Measurements from ENCODE around the gene MADD. TPM values are rescaled to one million over a fixed set of nuclear protein-coding genes. Genes with fewer than 3 reads are reported as not detected.

The MADD gene
- total RNA-seq, 2 experiments from 2014 or later = 161 to 178 TPM

- Mint-ChIP-seq H3K4me3 (no peak overlapping the region), H3K36me3 (ENCODE audit: low read depth) (no peaks in the 10 kb centered on the region), H3K27ac (no peak overlapping the region), H3K9me3 (no peaks in the 10 kb centered on the region), H3K4me1 (ENCODE audit: low read depth) (no peaks in the 10 kb centered on the region), H3K27me3 (no peaks in the 10 kb centered on the region)
- H3K36me3 ChIP-seq (ENCODE audit: insufficient read depth, low read length) = no peaks in the 10 kb centered on the region
- intact Hi-C loops (cut with DNase I, micrococcal nuclease) = loop anchor here (2.0 kb wide), 3 partner anchors 19 to 79 kb away; no protein-coding TSS in a partner anchor
- H3K4me1 ChIP-seq (ENCODE audit: insufficient read depth, low read length) = peaks cover 13% of the 10 kb centered on the region
- H3K4me3 ChIP-seq (ENCODE audit: low read length) = peak overlapping the region; percentile 38
- no peak for TF ChIP-seq CTCF (IDR thresholded peaks at IDR 0.05)
- ATAC-seq (ENCODE audit: poor library complexity) = no peak
- POLR2A ChIA-PET = no interaction called here
- DNase-seq = no peak
- CTCF ChIA-PET = interaction anchor here (1.6 kb wide), 1 partner anchor 18 kb away, joined by 12 read pairs; no protein-coding TSS in a partner anchor
- H3K27me3 ChIP-seq (ENCODE audit: control insufficient read depth in 1 of 2, insufficient read depth in 2 of 2, low read length in 2 of 2) = no peaks in the 10 kb centered on the region
- no peaks in the 10 kb centered on the region for H3K9me3 ChIP-seq (ENCODE audit: control insufficient read depth in 1 of 2, insufficient read depth in 1 of 2, low read length in 2 of 2)
- H3K27ac ChIP-seq (ENCODE audit: low read depth in 1 of 2, low read length in 2 of 2) = no peak overlapping the region
These were observed 105.7 kb downstream of the MADD start for GRCh38 chr11:47375546-47376085.

GRCh38 chr11:47376107-47376524 is 106.2 kb downstream of the MADD start:
- H3K4me1 ChIP-seq (ENCODE audit: insufficient read depth, low read length) = peaks cover 13% of the 10 kb centered on the region
- POLR2A ChIA-PET = no interaction called here
- DNase-seq (no peak), ATAC-seq (ENCODE audit: poor library complexity) (no peak)
- Mint-ChIP-seq H3K27me3 (no peaks in the 10 kb centered on the region), H3K4me1 (ENCODE audit: low read depth) (no peaks in the 10 kb centered on the region), H3K4me3 (no peak overlapping the region), H3K36me3 (ENCODE audit: low read depth) (no peaks in the 10 kb centered on the region), H3K27ac (no peak overlapping the region), H3K9me3 (no peaks in the 10 kb centered on the region)
- TF ChIP-seq CTCF (IDR thresholded peaks at IDR 0.05) = no peak
- no peaks in the 10 kb centered on the region for H3K27me3 ChIP-seq (ENCODE audit: control insufficient read depth in 1 of 2, insufficient read depth in 2 of 2, low read length in 2 of 2)
- CTCF ChIA-PET = no interaction called here
- no peaks in the 10 kb centered on the region for H3K36me3 ChIP-seq (ENCODE audit: insufficient read depth, low read length)
- H3K9me3 ChIP-seq (ENCODE audit: control insufficient read depth in 1 of 2, insufficient read depth in 1 of 2, low read length in 2 of 2) = no peaks in the 10 kb centered on the region
- H3K27ac ChIP-seq (ENCODE audit: low read depth in 1 of 2, low read length in 2 of 2) = no peak overlapping the region
- peak overlapping the region; percentile 38 for H3K4me3 ChIP-seq (ENCODE audit: low read length)
- intact Hi-C loops (cut with DNase I, micrococcal nuclease) = no loop called here

- ChIA-PET CTCF (interaction anchor here (1.0 kb wide), 1 partner anchor 35 kb away, joined by 5 read pairs; no protein-coding TSS in a partner anchor), POLR2A (no interaction called here)
- peak in 2 of 14 experiments; percentile 36 to 57 for DNase-seq
- Histone ChIP-seq H3K36me3 (ENCODE audit: insufficient read depth, low read length) (no peaks in the 10 kb centered on the region), H3K9me3 (ENCODE audit: control insufficient read depth in 1 of 2, insufficient read depth in 1 of 2, low read length in 2 of 2) (no peaks in the 10 kb centered on the region), H3K27ac (ENCODE audit: low read depth in 1 of 2, low read length in 2 of 2) (no peak overlapping the region), H3K27me3 (ENCODE audit: control insufficient read depth in 1 of 2, insufficient read depth in 2 of 2, low read length in 2 of 2) (no peaks in the 10 kb centered on the region), H3K4me3 (ENCODE audit: low read length) (peak overlapping the region; percentile 38), H3K4me1 (ENCODE audit: insufficient read depth, low read length) (peaks cover 13% of the 10 kb centered on the region)
- Mint-ChIP-seq H3K27me3 (no peaks in the 10 kb centered on the region), H3K36me3 (ENCODE audit: low read depth) (no peaks in the 10 kb centered on the region), H3K4me1 (ENCODE audit: low read depth) (no peaks in the 10 kb centered on the region), H3K4me3 (no peak overlapping the region), H3K27ac (no peak overlapping the region), H3K9me3 (no peaks in the 10 kb centered on the region)
- TF ChIP-seq CTCF (IDR thresholded peaks at IDR 0.05) = no peak
- ATAC-seq (ENCODE audit: poor library complexity) = no peak
- intact Hi-C loops (cut with DNase I, micrococcal nuclease) = no loop called here
These were observed 106.8 kb downstream of the MADD start for GRCh38 chr11:47376525-47377371.
